ENCODE measurements around the gene SMIM44.

- no peak for TF ChIP-seq CTCF (conservative IDR thresholded peaks at IDR 0.05)
- no peak for TF ChIP-seq EZH2 (IDR thresholded peaks at IDR 0.05; ENCODE audit: low read depth)
Measured at GRCh38 chr19:3455960-3456601, 27.2 kb downstream of the SMIM44 start.

Measured in PC-9 (cell line).